ENCODE results near the gene TSC22D1. TPM values are rescaled to one million over a fixed set of nuclear protein-coding genes. Genes with fewer than 3 reads are reported as not detected.

Gene TSC22D1
- polyA plus RNA-seq, 3 donors, result 24.6 to 61.6 (median 51.3) TPM

- WGBS, 3 donors, result 89% methylated on average over 15 of the region's 15 CpGs
- no peak overlapping the region for H3K27ac ChIP-seq (ENCODE audit: low read depth, low read length)
These were observed 155.5 kb downstream of the TSC22D1 start for GRCh38 chr13:44420376-44421220.

DNA sequence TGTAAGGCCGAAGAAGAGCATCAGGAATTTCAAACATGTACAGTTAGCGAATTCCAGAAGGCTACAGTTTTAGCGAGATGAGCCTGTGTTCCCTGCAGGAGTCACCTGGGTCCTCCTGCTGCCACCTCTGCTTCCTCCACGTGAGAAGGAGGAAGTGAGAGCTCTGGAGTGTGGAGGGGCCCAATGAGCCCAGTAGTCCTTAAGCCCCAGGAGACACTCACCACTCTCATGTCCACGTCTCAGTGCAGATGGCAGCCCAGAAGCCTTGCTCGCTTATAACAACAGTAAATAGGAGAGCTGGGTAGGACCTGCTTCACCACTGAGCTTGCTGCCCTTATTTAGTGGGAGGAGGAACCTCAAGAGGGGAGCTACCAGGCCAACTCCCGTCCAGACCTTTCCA is 158.3 kb downstream of the TSC22D1 start:
- WGBS, 3 donors, result 71 to 75% (median 72%) methylated on average over 7 of the region's 7 CpGs
- H3K27ac ChIP-seq (ENCODE audit: low read depth, low read length), result no peak overlapping the region

DNA sequence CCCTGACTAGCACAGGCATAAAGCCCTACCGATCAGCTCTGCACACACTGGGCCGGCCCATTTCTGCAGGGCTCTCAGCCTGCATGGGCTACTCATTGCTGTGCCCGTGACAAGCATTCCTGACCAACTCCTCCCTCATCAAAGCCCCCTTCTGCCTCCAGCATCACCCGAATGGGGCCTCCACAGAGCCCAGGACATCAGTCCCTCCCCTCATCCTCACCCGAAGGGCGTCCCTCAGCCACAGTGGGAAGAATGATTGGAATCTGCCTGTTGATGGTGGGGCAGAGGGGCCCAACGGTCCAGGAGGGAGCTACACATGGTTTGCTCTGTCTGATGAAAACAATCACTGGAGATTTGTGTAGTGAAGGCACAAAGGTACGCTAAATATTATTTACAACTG is 158.7 kb downstream of the TSC22D1 start:
- 81 to 90% (median 88%) methylated on average over 8 of the region's 8 CpGs for WGBS, 3 donors
- no peak overlapping the region for H3K27ac ChIP-seq (ENCODE audit: low read depth, low read length)

- no peak overlapping the region for H3K27ac ChIP-seq (ENCODE audit: low read depth, low read length)
- WGBS, 3 donors, result 93 to 96% (median 95%) methylated on average over 6 of the region's 6 CpGs
These were observed 159.4 kb downstream of the TSC22D1 start for GRCh38 chr13:44416744-44417143.

DNA sequence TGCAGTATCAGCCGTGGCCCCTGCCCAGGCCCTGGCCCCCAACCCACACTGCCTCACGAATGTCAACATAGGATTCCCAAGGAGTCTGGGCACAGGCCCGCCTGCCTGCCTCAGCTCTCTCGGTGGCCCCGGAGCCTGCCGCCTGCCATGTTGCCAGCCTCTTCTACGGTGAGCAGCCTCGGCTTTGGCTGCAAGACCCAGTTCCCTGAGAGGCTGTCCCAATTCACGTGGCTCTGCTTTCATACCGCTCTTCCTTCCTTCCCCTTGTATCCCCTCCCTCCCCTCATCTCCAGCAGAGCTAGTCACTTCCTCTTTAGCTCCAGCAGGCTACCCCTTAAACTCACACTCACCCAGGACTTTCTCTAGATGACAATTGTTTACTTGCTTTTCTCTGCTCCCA is 159.8 kb downstream of the TSC22D1 start:
- H3K27ac ChIP-seq (ENCODE audit: low read depth, low read length), result no peak overlapping the region
- WGBS, 3 donors, result 63 to 80% (median 64%) methylated on average over 10 of the region's 10 CpGs

GRCh38 chr13:44415815-44416214 is 160.3 kb downstream of the TSC22D1 start:
- H3K27ac ChIP-seq (ENCODE audit: low read depth, low read length), result no peak overlapping the region
- WGBS, 3 donors, result 84 to 90% (median 88%) methylated on average over 15 of the region's 15 CpGs

DNA sequence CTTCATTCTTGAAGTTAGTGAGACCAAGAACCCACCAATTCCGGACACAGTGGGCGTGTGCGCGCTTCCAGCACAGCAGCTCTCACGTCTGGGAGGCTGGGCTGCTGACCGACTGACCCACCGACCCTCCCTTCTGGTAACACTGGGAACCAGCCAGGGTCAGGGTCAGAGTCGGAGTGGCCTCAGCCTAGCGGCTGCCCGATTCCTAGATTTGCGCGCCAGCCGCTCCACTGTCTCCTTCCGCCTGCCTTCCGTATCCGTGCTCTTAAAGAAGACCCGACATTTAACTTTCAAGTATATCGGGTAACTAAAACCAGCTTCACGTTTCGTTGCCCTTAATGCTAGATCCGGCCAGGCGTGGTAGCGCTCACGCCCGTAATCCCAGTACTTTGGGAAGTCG is 161.4 kb downstream of the TSC22D1 start:
- no peak overlapping the region for H3K27ac ChIP-seq (ENCODE audit: low read depth, low read length)
- WGBS, 3 donors, result 92 to 95% (median 95%) methylated on average over 26 of the region's 26 CpGs

GRCh38 chr13:44413095-44413494 is 163.0 kb downstream of the TSC22D1 start:
- H3K27ac ChIP-seq (ENCODE audit: low read depth, low read length), result no peak overlapping the region

GRCh38 chr13:44412346-44412935 is 163.7 kb downstream of the TSC22D1 start:
- no peak overlapping the region for H3K27ac ChIP-seq (ENCODE audit: low read depth, low read length)
- WGBS, 3 donors, result 71 to 82% (median 74%) methylated on average over 16 of the region's 16 CpGs

More at GRCh38 chr13:44413095-44413494, 163.0 kb downstream of the TSC22D1 start:
- WGBS, 3 donors, result 83 to 91% (median 90%) methylated on average over 13 of the region's 13 CpGs

- no peak overlapping the region for H3K27ac ChIP-seq (ENCODE audit: low read depth, low read length)
- 64 to 81% (median 76%) methylated on average over 2 of the region's 2 CpGs for WGBS, 3 donors
These were observed 164.3 kb downstream of the TSC22D1 start for GRCh38 chr13:44411841-44412240.

DNA sequence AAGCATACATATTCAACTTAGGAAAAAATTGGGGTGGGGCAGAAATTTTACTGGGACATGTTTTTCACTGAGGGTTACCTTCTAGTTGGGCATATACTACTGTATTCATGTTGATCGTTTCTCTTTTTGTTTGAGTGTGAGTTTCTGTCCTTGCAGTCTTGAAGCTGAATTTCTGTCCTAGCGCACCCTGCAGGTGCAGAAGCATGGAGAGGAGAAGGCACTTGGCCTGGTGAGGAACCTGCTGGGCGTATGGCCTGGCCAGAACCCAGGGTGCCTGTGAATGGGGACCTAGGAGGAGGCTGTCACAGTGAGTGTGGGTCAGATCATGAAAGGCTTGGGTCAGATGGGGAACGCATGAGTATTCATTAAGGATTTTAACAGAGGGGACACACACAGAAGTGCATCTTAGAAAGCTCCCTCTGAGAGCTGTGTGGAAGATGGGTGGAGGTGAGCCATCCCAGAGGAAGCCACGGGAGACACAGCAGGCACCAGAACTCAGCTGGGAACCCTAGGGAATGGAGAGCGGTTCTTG is 165.7 kb downstream of the TSC22D1 start:
- no peak overlapping the region for H3K27ac ChIP-seq (ENCODE audit: low read depth, low read length)
- WGBS, 3 donors, result 73 to 82% (median 77%) methylated on average over 6 of the region's 6 CpGs

DNA sequence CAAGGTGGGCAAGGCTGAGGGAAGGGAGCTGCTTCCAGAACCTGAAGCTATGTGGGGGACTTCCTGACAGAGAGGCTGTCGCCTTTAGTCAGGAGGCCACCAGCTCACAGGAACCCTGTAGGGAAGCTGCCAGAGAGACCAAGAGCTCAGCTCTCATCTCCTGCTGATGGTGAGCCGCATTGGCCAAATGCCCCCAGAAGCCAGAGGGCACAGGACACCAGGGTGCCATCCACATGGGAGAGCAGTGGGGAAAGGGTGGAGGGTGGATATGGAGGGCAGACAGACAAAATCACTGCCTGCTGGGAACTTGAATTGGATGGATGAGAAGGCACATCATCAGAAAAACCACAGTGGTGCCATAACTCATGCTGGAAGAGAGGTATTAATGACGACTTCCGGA is 166.5 kb downstream of the TSC22D1 start:
- no peak overlapping the region for H3K27ac ChIP-seq (ENCODE audit: low read depth, low read length)
- WGBS, 3 donors, result 70 to 81% (median 70%) methylated on average over 4 of the region's 4 CpGs

GRCh38 chr13:44407891-44408290 is 168.2 kb downstream of the TSC22D1 start:
- 96 to 98% (median 97%) methylated on average over 7 of the region's 7 CpGs for WGBS, 3 donors
- H3K27ac ChIP-seq (ENCODE audit: low read depth, low read length), result no peak overlapping the region

DNA sequence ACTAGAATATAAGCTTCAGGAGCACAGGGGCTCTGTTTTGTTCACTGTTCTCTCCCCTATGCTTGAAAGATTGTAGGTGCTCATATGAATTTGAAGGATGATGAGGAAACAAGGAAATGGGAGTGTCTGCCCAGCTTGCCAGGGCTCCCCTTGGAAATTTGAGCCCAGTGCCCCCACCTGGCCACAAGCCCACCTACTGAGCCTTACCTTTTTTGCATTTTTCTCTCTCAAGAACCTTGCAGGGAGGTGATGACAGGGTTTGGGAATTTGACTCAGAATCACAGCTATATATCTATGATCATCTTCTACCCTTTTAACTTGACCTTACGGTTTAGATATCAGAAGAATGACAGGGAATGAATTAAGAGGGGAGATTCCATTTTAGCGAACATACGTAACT is 168.8 kb downstream of the TSC22D1 start:
- WGBS, 3 donors, result 79 to 96% (median 95%) methylated on average over 3 of the region's 3 CpGs
- no peak overlapping the region for H3K27ac ChIP-seq (ENCODE audit: low read depth, low read length)

DNA sequence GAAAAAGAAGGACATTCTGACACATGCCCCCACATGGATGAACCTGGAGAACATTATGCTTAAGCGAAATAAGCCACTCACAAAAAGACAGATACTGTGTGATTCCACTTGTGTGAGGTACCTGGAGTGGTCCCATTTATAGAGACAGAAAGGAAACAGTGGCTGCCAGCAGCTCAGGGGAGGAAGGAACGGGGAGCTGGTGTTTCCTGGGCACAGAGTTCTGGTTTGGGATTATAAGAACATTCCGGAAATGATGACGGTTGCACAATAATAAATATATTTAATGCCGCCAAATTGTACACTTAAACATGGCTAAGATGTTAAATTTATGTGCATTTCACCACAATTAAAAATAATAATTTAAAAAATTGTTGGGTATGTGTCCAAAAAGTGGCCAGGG is 169.5 kb downstream of the TSC22D1 start:
- no peak overlapping the region for H3K27ac ChIP-seq (ENCODE audit: low read depth, low read length)
- 48 to 91% (median 54%) methylated on average over 5 of the region's 5 CpGs for WGBS, 3 donors

DNA sequence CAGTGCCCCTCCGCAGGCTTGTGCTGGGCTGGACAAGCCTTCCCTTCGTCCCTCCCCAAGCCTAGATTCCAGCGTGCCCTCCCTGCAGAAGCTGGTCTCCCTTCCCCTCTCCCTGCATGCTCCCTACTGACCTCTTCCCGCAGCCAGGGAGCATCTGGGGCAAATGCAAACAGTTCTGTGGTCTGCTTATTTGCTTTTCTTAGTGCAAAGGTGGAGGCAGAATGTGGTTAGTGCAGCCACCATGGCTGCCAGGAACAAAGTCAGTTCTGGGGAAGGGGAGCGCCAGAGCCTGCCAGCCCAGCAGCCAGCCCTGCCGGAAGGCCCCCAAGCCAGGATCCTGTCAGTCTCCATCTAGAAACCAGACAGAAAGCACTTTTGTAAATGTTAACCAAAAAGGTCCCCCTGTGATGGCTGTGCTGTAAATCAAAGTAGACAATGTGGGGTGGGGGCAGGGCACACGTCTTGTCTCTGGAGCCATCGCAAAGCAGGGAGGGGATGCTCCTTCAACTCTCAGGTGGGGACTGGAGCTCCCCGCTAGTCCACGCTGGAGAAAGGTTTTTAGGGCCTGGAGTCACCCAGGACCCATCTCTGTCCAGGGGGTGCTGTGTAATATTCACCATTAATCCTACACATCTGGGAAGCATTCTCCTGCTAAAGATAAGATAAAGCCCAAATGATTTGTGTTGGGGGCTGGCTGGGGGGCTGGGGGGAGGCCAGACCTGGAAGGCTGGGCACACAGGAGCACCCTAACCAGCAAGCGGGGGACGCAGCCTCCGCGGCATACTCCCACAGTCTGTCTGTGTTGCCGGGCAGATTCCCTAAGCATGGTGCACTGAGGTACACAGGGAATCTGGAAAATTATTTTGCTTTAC is 171.6 kb downstream of the TSC22D1 start:
- no peak overlapping the region for H3K27ac ChIP-seq (ENCODE audit: low read depth, low read length)
- 74 to 84% (median 79%) methylated on average over 15 of the region's 15 CpGs for WGBS, 3 donors

DNA sequence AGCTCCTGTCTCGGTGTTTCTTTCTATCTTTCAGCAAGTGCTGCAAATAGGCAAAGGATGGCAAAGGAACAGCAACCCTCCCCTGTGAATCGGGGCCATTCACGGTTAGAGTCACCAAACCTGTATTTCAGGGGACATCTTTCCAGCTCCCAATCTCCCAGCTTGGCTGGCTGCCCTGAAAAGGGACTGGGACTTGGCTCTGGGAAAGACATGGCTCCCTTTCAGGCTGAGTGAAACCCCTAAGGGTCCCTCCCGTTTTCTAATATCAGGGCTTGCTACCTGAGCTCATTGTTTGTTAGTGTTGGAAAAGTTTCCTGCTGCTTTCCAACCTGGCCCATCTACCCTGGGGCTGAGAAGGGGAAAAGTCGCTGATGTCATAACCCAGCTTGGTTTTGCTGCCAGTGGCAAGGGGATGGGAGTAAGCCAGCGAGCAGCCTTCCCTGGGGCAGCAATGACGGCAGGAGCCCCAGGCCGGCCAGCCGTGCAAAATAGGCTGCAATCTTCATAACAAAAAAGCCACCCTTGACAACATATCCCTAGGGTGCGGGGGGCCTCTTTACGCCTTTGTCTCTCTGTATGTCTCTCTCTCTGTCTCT is 172.6 kb downstream of the TSC22D1 start:
- H3K27ac ChIP-seq (ENCODE audit: low read depth, low read length), result no peak overlapping the region
- 56 to 74% (median 57%) methylated on average over 11 of the region's 11 CpGs for WGBS, 3 donors

- H3K27ac ChIP-seq (ENCODE audit: low read depth, low read length), result no peak overlapping the region
- 74 to 85% (median 80%) methylated on average over 13 of the region's 13 CpGs for WGBS, 3 donors
These were observed 173.2 kb downstream of the TSC22D1 start for GRCh38 chr13:44402899-44403445.

Data from adipose tissue (tissue), 3 donors.